Activated CD8-positive, alpha-beta memory T cell treated with anti-CD3 and anti-CD28 coated beads for 24 hours (primary cell): ENCODE results near the gene MYL2.

ENCODE experiments used
- DNase-seq: peaks from one replicate; pipeline ENCODE4 v3.0.0-alpha.2; 2020

MYL2 gene

GRCh38 chr12:110929818-110930217 lies 9.4 kb upstream of the MYL2 start:
- no peak for DNase-seq

GRCh38 chr12:110928700-110929099 lies 8.3 kb upstream of the MYL2 start:
- no peak for DNase-seq

- DNase-seq = no peak
These were observed 7.2 kb upstream of the MYL2 start for GRCh38 chr12:110927546-110927945.

- no peak for DNase-seq
These were observed 3.4 kb upstream of the MYL2 start for GRCh38 chr12:110923692-110924334.

GRCh38 chr12:110923192-110923591 lies 2.8 kb upstream of the MYL2 start:
- DNase-seq = no peak

- DNase-seq = no peak
These were observed 2.3 kb upstream of the MYL2 start for GRCh38 chr12:110922652-110923051.

- no peak for DNase-seq
These were observed 883 bp upstream of the MYL2 start for GRCh38 chr12:110921262-110921661.

GRCh38 chr12:110919720-110920119 lies 659 bp downstream of the MYL2 start:
- DNase-seq = no peak

GRCh38 chr12:110917961-110918360 lies 2.4 kb downstream of the MYL2 start:
- no peak for DNase-seq

- DNase-seq = no peak
These were observed 2.9 kb downstream of the MYL2 start for GRCh38 chr12:110917467-110917866.

- DNase-seq = no peak
These were observed 4.0 kb downstream of the MYL2 start for GRCh38 chr12:110916295-110916875.

- no peak for DNase-seq
These were observed 7.0 kb downstream of the MYL2 start for GRCh38 chr12:110913119-110914056.

- DNase-seq = no peak
These were observed 8.1 kb downstream of the MYL2 start for GRCh38 chr12:110912263-110912662.

- no peak for DNase-seq
These were observed 11.8 kb downstream of the MYL2 start for GRCh38 chr12:110908377-110909152.

GRCh38 chr12:110907583-110907982 lies 12.8 kb downstream of the MYL2 start:
- no peak for DNase-seq

GRCh38 chr12:110906985-110907384 lies 13.4 kb downstream of the MYL2 start:
- no peak for DNase-seq

- no peak for DNase-seq
These were observed 13.9 kb downstream of the MYL2 start for GRCh38 chr12:110906516-110906915.

GRCh38 chr12:110906083-110906482 lies 14.3 kb downstream of the MYL2 start:
- DNase-seq = no peak

GRCh38 chr12:110903511-110903910 lies 16.9 kb downstream of the MYL2 start:
- DNase-seq = no peak

- no peak for DNase-seq
These were observed 19.0 kb downstream of the MYL2 start for GRCh38 chr12:110901401-110901800.

- DNase-seq = no peak
These were observed 23.8 kb downstream of the MYL2 start for GRCh38 chr12:110896559-110896958.

- DNase-seq = no peak
These were observed 26.4 kb downstream of the MYL2 start for GRCh38 chr12:110893956-110894355.

GRCh38 chr12:110889361-110889760 lies 31.0 kb downstream of the MYL2 start:
- no peak for DNase-seq
